Right atrium auricular region (tissue), 2 donors: ENCODE data around the gene AP4E1. TPM values are rescaled to one million over a fixed set of nuclear protein-coding genes. Genes with fewer than 3 reads are reported as not detected.
"Not testable (repeated sequence)": the region's sequence is repeated elsewhere in the genome, so short reads cannot be mapped to it uniquely, and the experiment has no call there.

Source experiments
- DNase-seq: peaks from one replicate; pipeline ENCODE4 v3.0.0-alpha.2; 2019; ENCODE audit warnings: low spot score
- H3K27ac ChIP-seq, 2 donors: fragments of 200-600 bp; sonication (generic); 1 replicate in 1 of 2; 2 replicates in 1 of 2; pipeline ENCODE4 v1.5.1; 2016 to 2019
- H3K27me3 ChIP-seq, 2 donors: fragments of 200-600 bp; sonication (generic); one replicate each; pipeline versions ENCODE4 v1.5.1 to v1.6.0; 2017 to 2019
- H3K36me3 ChIP-seq: fragments of 200-600 bp; sonication (generic); one replicate; pipeline ENCODE4 v1.5.1; 2016
- H3K4me1 ChIP-seq, 2 donors: fragments of 200-600 bp; sonication (generic); one replicate each; pipeline versions ENCODE4 v1.5.1 to v1.6.0; 2017 to 2019
- H3K4me3 ChIP-seq, 2 donors: fragments of 200-600 bp; sonication (generic); 1 replicate in 1 of 2; 2 replicates in 1 of 2; pipeline ENCODE4 v1.5.1; 2017 to 2019; ENCODE audit warnings: mild to moderate bottlenecking in 1 of 2, moderate library complexity in 1 of 2
- H3K9me3 ChIP-seq, 2 donors: fragments of 200-600 bp; sonication (generic); one replicate each; pipeline ENCODE4 v1.5.1; 2019
- total RNA-seq, 2 donors: library from RNA; depleted of rRNA; stranded (reverse); fragments of >200 nt; gene quantifications; one replicate each; pipeline ENCODE4 v1.1.0, GENCODE V29; 2016
- TF ChIP-seq, protein P1 (sequence below), 2 donors: fragments of 200-600 bp; sonication (generic); IDR thresholded peaks; one replicate each; pipeline ENCODE4 v1.5.1; 2019; ENCODE audit warnings: antibody characterized with exemption in 2 of 2

Gene AP4E1
- total RNA-seq, 2 donors from 2014 or later, result 7.0 to 11.7 TPM

DNA sequence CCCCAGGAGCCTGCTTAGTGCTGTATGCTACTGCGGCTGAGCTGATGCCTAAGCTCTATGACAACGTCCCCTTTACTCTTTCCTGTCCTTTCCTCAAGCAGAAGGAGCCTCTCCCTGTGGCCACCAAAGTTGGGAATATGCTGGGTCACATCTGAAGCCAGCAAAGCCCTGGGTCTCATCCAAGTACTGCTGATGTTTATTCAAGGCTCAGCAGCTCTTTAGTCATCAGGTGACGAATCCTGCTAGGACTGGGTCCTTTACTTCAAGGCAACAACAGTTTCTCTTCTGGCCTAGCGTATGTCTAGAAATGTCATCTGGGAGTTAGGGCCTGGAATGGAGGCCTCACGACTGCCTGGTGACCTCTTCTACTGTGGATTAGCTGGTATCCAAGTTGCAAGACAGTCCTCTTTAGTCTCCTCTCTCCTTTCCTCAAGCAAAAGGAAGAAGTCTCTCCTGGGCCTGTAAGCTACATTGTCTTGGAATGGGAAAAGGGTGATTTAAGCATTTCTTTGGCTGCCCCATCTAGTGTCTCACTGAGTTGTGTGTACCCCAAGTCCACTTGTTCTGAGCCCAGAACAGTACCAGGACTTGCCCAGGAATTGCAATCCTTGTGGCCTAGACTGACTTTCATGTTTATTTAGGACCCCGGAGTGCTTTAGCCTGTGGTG lies 122.3 kb downstream of the AP4E1 start:
- TF ChIP-seq, protein P1, sequence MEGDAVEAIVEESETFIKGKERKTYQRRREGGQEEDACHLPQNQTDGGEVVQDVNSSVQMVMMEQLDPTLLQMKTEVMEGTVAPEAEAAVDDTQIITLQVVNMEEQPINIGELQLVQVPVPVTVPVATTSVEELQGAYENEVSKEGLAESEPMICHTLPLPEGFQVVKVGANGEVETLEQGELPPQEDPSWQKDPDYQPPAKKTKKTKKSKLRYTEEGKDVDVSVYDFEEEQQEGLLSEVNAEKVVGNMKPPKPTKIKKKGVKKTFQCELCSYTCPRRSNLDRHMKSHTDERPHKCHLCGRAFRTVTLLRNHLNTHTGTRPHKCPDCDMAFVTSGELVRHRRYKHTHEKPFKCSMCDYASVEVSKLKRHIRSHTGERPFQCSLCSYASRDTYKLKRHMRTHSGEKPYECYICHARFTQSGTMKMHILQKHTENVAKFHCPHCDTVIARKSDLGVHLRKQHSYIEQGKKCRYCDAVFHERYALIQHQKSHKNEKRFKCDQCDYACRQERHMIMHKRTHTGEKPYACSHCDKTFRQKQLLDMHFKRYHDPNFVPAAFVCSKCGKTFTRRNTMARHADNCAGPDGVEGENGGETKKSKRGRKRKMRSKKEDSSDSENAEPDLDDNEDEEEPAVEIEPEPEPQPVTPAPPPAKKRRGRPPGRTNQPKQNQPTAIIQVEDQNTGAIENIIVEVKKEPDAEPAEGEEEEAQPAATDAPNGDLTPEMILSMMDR (IDR thresholded peaks at IDR 0.05), result no peak
- H3K4me3 ChIP-seq, result no peak overlapping the region
- no peak overlapping the region for H3K27ac ChIP-seq
- no peaks in the 10 kb centered on the region for H3K9me3 ChIP-seq
- DNase-seq, result no peak
- H3K27me3 ChIP-seq, result no peaks in the 10 kb centered on the region
- H3K36me3 ChIP-seq, result no peaks in the 10 kb centered on the region
- H3K4me1 ChIP-seq, result no peaks in the 10 kb centered on the region

DNA sequence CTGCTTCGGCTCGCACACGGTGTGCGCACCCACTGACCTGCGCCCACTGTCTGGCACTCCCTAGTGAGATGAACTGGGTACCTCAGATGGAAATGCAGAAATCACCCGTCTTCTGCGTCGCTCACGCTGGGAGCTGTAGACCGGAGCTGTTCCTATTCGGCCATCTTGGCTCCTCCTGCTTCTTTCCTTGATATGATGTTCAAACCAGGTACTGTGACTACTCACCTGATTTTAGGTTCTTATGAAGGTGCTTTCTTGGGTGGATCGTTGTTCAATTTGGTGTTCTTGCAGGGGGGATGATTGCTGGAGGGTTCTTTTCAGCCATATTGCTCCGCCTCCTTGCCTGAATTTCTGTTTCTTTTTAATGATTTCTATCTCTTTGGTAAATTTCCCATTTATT lies 129.0 kb downstream of the AP4E1 start:
- not testable (repeated sequence) for H3K36me3 ChIP-seq, H3K4me3 ChIP-seq, H3K27ac ChIP-seq, H3K9me3 ChIP-seq, DNase-seq, H3K4me1 ChIP-seq, H3K27me3 ChIP-seq

- H3K36me3 ChIP-seq, result no peaks in the 10 kb centered on the region
- TF ChIP-seq, protein P1 (IDR thresholded peaks at IDR 0.05), result no peak
- no peaks in the 10 kb centered on the region for H3K9me3 ChIP-seq
- H3K4me3 ChIP-seq, result no peak overlapping the region
- H3K4me1 ChIP-seq, result no peaks in the 10 kb centered on the region
- H3K27me3 ChIP-seq, result no peaks in the 10 kb centered on the region
- H3K27ac ChIP-seq, result no peak overlapping the region
- no peak for DNase-seq
Measured at GRCh38 chr15:51038162-51038973, 129.9 kb downstream of the AP4E1 start.

DNA sequence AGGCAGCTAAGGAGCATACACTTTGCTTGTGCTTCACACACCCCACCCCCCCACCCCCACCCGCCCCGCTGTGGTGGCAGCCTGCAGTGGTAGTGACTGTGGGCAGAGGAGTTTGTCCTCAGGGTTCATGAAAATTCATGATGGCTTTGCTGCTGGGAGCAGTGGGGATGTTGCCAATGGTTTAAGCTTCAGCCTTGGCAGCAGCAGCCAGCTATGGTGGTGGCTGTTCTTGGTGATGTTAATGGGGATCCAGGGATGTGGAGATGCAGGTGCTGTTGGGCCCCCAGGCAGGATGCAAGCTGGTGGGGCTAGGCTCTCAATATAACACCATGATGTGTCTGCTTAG lies 130.5 kb downstream of the AP4E1 start:
- no peaks in the 10 kb centered on the region for H3K27me3 ChIP-seq
- no peaks in the 10 kb centered on the region for H3K4me1 ChIP-seq
- H3K4me3 ChIP-seq, result no peak overlapping the region
- H3K9me3 ChIP-seq, result no peaks in the 10 kb centered on the region
- no peaks in the 10 kb centered on the region for H3K36me3 ChIP-seq
- H3K27ac ChIP-seq, result no peak overlapping the region
- DNase-seq, result no peak
- TF ChIP-seq, protein P1 (IDR thresholded peaks at IDR 0.05), result no peak

DNA sequence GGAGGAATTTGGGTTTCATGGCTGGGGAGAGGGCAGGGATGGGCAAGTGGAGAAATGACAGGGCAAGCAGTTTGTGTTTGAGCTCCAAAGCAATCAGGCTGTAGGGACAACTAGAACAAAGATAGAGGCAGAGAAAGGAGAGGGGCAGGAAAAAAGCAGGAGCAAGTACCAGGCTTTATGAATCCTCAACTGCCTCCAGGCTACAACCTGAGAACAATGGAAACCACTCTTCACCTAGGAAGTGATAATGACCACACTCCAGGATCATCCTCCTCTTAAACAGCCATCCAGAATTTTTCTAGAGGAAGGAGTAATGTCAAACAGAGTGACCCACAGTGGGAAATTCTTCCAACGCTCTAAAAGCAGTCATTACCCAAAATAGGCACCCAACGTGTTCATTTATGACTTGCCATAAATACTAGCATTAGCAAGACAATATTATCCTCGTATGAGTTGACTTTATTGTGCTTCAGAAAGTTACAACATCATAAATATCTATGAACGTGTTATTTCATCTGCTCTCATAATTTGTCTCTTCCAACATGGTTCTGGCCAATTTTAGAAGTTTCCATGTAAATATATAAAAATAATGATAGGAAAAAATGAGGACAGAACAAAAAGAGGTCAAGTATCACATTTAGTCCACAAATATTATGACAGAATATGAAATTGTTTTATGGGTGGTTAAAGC lies 135.7 kb downstream of the AP4E1 start:
- Histone ChIP-seq H3K36me3 (no peaks in the 10 kb centered on the region), H3K4me3 (no peak overlapping the region), H3K9me3 (no peaks in the 10 kb centered on the region), H3K27me3 (no peaks in the 10 kb centered on the region), H3K27ac (no peak overlapping the region), H3K4me1 (peaks cover 0 to 7% of the 10 kb centered on the region in 2 donors)
- DNase-seq, result no peak
- TF ChIP-seq, protein P1 (IDR thresholded peaks at IDR 0.05), result no peak

DNA sequence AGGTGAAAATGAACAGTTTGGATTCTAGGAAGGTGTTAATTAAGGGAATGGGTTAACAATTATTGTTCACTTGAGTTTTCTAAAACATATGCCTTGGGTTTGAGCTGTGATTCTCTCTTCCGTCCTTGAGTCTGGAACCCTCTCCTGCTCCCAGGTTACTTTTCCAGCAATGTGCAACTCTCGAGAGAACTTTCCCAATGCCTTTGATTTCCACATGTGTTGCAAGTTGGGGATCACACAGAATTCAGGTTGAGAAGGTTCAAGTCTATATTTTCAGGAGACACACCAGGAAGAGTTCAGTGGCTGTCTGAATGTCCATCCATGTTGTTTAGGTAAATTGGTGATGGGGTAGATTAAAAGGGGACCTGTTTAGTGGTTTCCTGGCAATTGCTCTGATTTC lies 137.5 kb downstream of the AP4E1 start:
- Histone ChIP-seq H3K27ac (no peak overlapping the region), H3K9me3 (no peaks in the 10 kb centered on the region), H3K4me1 (peaks cover 0 to 7% of the 10 kb centered on the region in 2 donors), H3K4me3 (no peak overlapping the region), H3K36me3 (no peaks in the 10 kb centered on the region), H3K27me3 (no peaks in the 10 kb centered on the region)
- TF ChIP-seq, protein P1 (IDR thresholded peaks at IDR 0.05), result no peak
- no peak for DNase-seq
